Stimulated activated CD4-positive, alpha-beta T cell treated with anti-CD3 and anti-CD28 coated beads, Interleukin-1b, Interleukin-23, amount 100 ng/mL, for 1 hour (primary cell): ENCODE measurements around the gene EDDM3A.
"Not testable (repeated sequence)": the region's sequence is repeated elsewhere in the genome, so short reads cannot be mapped to it uniquely, and the experiment has no call there.

Source experiments
- DNase-seq, 2 donors: peaks; one replicate each; pipeline ENCODE4 v3.0.0-alpha.2; 2020; ENCODE audit warnings: low read depth in 2 of 2

The EDDM3A gene

DNA sequence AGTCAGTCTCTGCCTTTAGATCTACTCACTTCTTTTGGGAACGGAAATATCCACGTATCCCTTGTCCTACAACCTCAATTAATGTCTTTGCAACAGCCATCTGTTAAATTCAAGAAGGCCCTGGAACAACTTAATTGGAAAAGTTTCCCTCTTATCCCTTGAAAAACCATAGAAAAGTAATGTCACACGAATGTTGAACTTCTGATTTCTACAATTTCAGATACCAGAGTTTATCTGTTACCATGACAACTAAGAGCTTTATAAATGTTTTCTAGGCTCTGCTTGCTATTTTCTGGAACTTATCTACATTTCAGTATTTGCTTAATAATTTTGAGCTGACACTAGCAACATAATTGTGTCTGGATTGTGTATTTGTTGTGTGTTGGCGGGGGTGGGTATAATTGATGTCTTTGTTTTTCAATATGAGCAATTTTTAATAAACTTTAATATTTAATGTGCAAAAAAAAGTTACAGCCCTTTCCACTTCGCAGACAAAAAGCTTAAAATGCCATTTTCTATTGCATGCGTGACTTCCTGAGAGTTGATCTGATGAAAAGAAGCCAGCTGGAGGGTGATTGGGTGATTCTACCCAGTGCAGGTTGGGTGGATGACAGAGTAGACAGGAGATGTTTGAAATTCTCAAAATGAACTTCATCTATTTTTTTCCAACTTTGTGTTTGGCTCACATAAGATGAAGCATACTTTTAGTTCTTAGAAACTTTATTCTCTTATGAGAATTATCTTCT, 11.8 kb upstream of the EDDM3A start:
- DNase-seq = no peak

DNA sequence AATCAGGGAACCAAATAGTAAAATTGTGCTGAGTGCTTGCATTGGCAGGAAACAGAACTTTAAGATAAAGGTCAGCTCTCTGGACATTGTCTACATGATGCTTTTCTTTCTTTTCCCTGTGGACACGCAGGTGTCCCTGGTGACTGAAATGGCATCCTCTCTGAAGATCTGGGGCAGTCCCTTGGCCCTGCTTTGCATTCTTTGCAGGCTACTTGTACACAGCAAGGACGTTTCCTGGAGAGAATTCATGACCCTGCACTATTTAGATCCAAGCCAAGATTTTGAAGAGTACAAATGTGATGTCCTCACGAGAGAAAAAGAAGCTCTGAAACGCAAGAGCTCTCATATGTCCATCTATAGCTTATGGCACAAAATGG, 11.3 kb upstream of the EDDM3A start:
- DNase-seq = no peak

DNA sequence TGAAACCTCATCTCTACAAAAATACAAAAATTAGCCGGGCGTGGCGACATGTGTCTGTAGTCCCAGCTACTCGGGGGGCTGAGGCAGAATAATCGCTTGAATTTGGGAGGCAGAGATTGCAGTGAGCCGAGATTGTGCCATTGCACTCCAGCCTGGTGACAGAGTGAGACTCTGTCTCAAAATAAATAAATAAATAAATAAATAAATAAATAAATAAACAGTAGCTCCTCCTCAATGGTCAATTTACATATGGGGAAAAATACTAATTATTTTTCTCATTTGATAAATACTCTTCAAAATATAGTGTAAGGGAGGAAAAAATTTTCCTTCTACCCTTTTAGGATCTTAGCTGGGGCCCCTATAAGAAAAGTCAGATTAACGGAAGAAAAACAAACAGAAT, 7.4 kb upstream of the EDDM3A start:
- not testable (repeated sequence) for DNase-seq

DNA sequence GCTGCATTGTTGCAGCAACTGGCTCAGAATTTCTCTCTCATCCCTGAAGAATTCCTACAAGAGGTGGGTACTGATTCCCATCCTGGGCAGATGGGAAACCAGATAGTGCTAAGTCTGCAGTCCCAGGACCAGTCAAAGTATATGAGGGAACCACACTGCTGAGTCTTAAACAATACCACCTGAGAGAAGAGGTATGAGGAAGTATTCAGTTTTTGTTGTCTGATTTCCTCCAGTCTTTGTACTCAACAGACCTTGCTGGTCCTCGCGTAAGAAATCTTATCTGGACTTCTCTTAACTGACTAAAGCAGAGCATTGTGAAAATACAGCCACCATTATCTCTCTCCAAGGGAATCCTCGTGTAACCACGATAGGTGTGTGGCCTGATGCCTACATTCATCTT, 3.6 kb upstream of the EDDM3A start:
- no peak for DNase-seq

DNA sequence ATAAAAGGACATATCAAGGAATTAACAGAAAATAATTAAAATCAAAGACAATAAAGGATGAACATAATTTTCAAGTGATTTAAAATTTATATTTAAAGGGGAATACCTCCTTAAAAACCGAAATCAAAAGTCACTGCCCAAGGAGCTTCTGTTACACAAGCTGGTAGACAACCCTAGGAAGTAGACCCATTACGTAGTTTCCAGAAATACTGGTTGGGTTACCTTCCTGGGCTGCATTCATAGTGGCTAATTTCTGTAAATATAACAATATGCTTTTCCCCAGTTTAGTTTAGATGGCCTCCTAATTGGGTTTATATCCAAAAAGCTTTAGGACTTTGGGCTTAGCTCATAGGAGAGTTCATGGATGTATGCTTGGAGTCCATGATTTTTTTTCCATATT, 2.1 kb upstream of the EDDM3A start:
- no peak for DNase-seq

DNA sequence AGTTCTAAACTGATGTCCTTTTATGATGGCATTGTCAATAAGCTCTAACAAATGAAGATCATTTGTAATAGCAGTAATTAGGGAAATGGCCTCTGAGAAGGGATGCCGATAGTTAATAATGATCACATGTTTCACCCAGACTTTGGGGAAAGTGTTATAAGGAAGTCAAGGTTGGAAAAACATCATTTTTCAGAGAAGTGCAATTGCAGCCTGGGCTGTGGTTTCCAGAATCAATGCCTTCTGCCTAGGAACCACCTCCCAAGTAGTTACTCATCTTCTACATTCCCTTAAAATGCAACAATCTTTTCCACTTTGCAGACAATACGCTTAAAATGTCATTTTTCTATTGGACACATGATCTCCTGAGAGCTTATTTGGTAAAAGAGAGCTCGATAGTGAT, 879 bp downstream of the EDDM3A start:
- DNase-seq = no peak

DNA sequence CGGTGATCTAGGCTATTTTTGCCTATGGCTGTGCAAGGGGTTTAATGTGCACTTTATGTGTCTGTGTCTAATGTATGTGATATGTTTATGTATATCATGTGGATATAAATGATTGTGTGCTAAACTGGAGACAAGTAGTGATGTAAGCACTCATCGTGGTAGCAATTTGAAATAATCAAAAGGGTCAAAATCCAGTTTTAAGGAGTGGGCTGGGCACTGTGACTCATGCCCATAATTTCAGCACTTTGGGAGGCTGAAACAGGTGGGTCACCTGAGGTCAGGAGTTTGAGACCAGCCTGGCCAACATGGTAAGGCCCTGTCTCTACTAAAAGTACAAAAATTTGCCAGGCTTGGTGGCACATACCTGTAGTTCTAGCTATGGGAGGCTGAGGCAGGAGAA, 2.8 kb downstream of the EDDM3A start:
- no peak for DNase-seq

DNA sequence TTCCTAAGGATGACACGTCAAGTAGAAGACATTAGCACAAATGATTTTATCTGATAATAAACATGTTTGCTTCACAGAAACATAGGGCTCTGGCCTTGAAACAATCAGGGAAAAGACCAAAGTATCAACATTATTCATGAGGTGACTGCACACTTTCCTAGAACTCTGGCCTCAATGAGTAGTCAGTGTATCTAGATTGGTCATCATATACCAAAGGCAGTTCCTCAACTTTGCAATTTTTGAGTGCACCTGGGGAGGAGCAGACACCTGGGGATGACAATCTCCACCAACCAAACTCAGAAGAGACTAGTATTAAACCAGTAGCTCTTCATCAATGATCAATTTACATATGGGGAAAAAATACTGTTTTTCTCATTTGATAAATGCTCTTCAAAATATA, 4.5 kb downstream of the EDDM3A start:
- no peak for DNase-seq

DNA sequence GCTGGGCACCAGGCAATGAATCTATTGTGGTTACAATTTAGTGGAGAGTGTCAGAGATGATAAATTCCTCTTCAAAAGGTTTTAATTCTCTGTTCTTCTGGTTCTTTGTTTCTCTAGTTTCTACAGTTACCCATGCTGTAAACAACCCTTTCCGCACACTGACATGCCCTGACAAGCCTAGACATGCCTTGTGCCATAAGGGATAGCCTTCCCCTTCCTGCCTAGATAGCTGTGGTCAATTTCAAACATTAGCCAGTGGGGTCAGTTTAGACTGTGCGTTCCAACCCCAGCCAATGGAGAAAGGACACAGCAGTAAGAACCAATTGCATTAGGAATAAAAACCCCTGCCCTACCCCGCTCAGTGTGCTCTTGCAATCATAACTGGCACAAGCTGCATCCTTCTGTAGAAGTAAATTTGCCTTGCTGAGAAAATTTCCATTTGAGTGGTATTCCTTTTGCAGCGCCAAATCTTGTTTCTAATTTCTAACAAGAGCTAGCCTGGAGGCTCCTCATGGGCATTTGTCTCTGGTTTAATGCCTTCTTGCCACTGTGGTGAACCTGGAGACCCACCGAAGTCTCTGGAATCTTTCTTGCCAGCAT, 6.4 kb downstream of the EDDM3A start:
- no peak for DNase-seq

DNA sequence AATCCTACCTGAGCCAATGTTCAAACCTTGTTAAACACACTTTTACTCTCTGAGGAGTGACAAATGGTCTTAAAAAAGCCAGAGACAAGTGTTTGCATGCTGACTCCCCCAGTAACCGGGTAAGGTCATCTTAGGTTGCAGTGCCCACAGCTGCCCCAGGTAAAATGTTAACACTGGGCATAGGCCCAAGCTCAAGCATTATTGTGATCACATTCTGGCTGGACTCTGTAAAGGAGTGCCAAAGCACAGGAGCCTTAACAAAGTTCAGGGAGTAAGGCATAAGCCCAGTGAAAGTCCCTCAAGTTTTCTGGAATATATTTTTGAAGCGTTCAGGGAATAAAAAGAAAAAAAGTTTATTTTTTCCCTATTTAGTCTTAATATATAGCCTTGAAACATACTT, 8.6 kb downstream of the EDDM3A start:
- no peak for DNase-seq

DNA sequence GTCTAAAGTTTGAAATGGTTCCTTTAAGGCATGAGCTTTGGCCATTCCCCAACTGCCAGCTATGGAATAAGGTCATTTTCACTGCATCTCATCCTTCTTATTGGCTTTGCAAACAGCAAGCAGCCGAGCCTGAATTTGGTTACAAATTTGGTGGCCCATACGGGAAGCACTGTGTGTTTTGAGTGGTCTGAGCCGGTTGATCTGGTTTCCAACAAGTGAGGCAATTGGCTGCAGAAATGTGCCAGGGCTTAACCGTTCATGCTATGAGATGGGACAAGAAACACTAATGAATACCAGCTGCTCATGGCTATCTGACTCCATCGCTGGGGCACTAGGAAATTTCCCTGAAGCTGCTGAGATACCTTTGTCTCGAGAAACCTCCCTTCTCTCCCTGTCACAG, 9.3 kb downstream of the EDDM3A start:
- no peak for DNase-seq

DNA sequence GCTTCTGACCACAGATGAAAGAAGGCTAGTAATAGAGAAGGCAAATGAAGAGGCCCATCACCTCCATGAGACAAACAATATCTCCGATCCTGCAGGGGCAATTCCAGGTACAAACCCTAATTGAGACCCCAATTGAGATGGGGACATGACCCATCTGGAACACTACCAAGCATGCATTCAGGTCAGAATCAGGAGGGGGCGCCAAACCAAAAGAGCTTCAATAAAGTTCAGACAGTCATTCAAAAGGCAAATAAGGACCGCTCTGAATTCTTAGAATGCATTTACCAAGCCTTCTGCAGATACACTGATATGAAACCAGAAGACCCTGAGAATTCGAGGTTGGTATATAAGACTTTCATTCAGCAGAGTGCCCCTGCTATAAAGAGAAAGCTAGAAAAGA, 12.3 kb downstream of the EDDM3A start:
- peak in 1 of 2 donors; percentile 4 for DNase-seq

DNA sequence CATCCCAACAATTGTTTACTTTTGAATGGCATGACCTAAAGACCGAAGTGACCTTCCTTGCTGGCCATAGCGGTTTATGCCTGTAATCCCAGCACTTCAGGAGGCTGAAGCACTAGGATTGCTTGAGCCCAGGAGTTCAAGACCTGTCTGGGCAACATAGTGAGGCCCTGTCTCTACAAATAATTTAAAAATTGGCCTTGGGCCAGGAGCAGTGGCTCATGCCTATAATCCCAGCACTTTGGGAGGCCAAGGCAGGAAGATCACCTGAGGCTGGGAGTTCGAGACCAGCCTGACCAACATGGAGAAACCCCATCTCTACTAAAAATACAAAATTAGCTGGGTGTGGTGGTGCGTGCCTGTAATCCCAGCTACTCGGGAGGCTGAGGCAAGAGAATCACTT, 13.8 kb downstream of the EDDM3A start:
- DNase-seq = not testable (repeated sequence)

DNA sequence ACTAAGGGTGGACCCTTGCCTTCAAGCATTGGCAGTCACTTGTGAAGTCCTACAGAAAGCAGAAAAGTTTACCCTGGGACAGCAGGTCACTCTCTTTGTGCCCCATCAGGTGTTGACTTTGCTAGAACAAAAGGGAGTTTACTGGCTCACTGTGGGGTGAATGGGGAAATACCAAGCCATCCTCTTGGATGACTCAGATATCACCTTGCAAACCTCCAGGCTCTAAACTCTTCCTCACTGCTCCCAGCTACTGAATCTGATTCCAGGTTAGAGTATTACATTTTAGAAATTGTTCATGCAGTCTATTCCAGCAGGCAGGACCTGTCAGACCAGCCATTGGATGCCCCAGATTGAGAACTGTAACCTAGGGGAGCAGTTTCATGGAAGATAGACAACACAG, 15.3 kb downstream of the EDDM3A start:
- no peak for DNase-seq

DNA sequence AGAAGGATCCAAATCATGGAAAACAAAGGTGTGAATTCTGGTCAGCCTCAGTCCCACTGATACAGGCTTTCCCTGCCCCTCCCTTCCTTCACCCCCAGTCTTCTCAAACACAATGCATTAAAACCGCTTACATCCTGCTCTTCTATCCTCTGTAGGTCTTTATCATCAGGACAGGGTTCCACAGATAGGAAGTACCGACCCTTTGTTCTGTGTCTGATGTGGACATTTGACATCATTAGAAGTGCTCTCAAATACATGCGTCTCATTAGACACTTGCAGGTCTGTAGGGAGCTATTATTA, 22.9 kb downstream of the EDDM3A start:
- no peak for DNase-seq

DNA sequence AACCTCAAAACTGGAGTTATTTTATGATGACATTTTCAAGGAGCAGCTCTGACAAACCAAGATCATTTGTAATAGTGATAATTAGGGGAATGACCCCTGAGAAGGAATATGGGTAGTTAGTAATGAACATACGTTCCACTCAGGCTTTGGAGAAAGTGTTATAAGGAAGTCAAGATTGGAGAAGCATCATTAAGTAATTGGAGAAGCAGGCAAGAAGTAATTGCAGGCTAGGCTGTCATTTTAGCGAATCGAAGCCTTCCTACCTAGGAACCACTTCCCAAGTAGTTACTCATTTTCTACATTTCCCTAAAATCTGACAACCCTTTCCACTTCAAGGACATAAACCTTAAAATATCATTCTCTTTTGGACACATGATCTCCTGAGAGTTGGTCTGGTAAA, 23.7 kb downstream of the EDDM3A start:
- no peak for DNase-seq

DNA sequence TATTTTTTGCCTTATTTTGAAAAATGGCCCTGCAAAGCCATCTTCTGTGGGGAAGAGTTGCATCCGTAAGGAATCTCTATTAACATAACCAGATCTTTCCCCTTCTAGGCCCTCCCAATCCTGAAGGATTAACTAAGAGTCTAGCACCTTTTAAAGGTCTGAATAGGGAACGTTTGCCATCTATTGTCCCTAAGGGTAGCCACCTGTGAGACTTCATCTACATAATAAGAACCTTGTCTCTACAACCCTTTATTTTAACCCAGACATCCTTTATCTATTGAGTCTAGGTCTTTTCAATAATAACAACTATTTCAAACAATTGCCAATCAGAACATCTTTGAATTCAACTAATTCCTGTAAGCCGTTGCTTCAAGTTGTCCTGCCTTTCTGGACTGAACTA, 27.0 kb downstream of the EDDM3A start:
- no peak for DNase-seq

DNA sequence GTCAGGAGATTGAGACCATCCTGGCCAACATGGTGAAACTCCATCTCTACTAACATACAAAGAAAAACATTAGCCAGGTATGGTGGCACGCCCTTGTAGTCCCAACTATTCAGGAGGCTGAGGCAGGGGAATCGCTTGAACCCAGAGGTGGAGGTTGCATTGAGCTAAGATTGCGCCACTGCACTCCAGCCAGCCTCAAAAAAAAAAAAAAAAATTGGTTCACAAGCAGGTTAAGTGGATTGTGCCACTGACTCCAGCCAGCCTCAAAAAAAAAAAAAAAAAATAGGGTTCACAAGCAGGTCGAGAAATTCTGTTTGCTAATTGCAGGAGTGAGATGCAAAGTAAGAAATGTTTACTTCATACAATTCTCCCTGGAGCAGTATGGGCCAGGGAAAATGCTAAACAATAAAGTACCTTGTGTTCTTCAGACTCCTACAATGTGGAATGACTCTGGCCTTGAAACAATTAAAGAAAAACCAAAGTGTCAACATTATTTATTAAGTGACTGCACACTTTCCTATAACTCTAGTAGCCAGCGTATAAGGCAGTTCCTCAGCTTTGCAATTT, 28.7 kb downstream of the EDDM3A start:
- DNase-seq = no peak

DNA sequence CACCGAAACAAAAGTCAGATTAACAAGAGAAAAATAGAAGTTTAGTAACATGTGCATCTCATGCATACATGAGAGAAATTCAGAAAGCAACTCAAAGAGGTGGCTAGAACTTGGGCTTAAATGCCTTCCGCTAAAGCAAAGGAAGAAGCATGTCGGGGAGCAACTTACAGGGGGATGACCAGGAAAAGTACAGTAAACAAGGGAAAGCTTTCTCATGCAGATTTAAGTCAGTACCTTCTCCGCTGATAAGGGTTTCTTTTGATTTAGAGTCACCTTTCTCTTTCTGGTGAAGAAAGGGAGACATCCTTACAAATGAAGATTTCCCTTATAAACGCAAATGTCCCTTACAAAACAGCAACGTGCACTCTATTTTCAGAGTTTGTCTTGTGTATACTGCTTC, 29.4 kb downstream of the EDDM3A start:
- DNase-seq = no peak

DNA sequence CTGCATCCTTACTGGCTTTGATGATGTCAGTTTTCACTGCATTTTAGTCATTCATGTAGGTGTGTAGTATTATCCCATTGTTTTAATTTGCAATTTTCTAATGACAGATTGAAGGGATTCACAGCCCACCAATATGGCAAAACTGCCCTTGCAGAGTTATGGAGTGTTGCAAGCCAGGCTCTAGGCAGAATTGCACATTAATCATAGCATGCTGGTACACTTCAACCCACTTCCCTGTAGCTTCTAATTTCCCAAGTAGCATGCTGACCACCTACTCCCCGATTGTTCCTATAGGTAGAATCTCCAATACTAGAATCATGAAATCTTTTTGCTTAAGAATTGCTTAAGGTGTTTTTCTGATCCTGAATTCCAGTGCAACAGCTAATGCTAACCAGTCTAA, 30.2 kb downstream of the EDDM3A start:
- DNase-seq = no peak

DNA sequence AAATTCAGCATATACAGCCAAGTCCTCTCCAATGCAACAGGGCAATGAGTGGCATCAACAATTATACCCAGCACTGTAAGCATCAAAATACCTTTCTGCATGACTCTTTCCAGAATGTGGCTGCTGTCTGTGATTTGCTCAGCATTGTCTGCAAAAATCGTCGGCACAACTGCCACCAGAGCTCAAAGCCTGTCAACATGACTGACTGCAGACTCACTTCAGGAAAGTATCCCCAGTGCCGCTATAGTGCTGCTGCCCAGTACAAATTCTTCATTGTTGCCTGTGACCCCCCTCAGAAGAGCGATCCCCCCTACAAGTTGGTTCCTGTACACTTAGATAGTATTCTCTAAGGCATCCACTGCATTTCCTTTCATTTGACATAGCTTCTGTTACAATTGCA, 36.1 kb downstream of the EDDM3A start:
- DNase-seq = no peak

DNA sequence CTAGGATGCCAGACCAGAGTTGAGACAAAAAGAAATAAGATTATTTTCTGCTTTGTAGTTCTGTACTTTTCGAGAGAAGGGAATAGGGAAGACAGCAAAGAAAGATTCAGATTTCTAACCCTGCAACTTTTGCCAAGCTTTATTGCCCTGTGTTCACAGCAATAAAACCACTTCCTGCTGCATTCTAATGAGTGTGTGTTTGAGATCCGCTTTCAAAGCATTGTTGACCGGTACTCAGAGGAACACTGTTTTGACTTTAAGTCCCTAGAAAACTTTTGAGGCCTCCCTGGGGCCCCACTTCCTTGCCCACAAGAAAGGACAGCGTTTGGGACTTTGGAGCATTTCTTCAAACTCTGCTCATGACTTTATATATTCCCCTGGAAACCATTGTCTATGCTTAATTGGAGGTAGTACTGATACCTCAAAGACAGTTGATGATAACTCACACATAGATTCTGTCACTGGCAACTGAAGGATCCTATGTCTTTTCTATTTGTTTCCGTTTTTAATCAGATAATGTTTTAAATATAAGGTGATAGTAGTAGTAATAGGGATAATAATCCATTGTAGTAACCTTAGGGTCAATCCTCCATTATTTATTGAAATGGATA, 36.7 kb downstream of the EDDM3A start:
- no peak for DNase-seq

DNA sequence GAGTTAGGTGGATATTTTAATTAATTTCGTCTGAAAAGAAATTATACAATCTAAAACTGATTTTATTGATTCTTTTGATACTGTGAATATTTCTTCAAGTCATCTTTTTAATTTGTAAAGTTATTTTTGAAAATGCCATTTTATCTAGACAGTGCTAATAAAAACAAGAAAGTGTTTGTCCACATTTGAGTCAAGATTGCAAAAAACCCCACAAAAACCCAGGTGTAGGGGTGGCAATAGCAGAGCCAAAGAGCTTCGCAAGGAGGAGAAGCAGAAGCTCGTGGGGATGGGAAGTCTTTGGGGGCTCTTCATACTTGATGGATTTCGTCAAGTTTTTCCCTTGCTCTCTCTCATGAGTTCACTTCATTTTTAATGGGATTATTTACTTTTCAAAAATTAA, 41.3 kb downstream of the EDDM3A start:
- no peak for DNase-seq
